NCI-H1417 (cell line): ENCODE measurements around the gene CCPG1.

Source experiments
- DNase-seq, 3 experiments: peaks; one replicate each; lab custom pipeline; 2025; lab: John Stamatoyannopoulos, UW

CCPG1 gene

GRCh38 chr15:55381595-55381994 lies 26.6 kb downstream of the CCPG1 start:
- DNase-seq, result no peak

- DNase-seq, result no peak
Measured at GRCh38 chr15:55379095-55379494, 29.1 kb downstream of the CCPG1 start.

GRCh38 chr15:55372701-55373440 lies 35.3 kb downstream of the CCPG1 start:
- DNase-seq, result peak in 1 of 3 experiments; percentile 26

- no peak for DNase-seq
Measured at GRCh38 chr15:55366981-55367380, 41.2 kb downstream of the CCPG1 start.

- no peak for DNase-seq
Measured at GRCh38 chr15:55362641-55363040, 45.5 kb downstream of the CCPG1 start.

GRCh38 chr15:55361048-55361447 lies 47.1 kb downstream of the CCPG1 start:
- DNase-seq, result no peak

- no peak for DNase-seq
Measured at GRCh38 chr15:55360256-55360655, 47.9 kb downstream of the CCPG1 start.

GRCh38 chr15:55358471-55358870 lies 49.7 kb downstream of the CCPG1 start:
- DNase-seq, result no peak

GRCh38 chr15:55357774-55358173 lies 50.4 kb downstream of the CCPG1 start:
- DNase-seq, result no peak

GRCh38 chr15:55356985-55357585 lies 51.1 kb downstream of the CCPG1 start:
- DNase-seq, result no peak

GRCh38 chr15:55353025-55353424 lies 55.1 kb downstream of the CCPG1 start:
- DNase-seq, result no peak

GRCh38 chr15:55349282-55349681 lies 58.9 kb downstream of the CCPG1 start:
- no peak for DNase-seq

GRCh38 chr15:55348281-55348778 lies 59.8 kb downstream of the CCPG1 start:
- no peak for DNase-seq

GRCh38 chr15:55344206-55344605 lies 64.0 kb downstream of the CCPG1 start:
- no peak for DNase-seq

GRCh38 chr15:55343168-55343567 lies 65.0 kb downstream of the CCPG1 start:
- peak; percentile 23 to 78 (median 39) for DNase-seq

GRCh38 chr15:55337160-55337559 lies 71.0 kb downstream of the CCPG1 start:
- no peak for DNase-seq

- DNase-seq, result no peak
Measured at GRCh38 chr15:55334997-55335396, 73.2 kb downstream of the CCPG1 start.

- no peak for DNase-seq
Measured at GRCh38 chr15:55334371-55334770, 73.8 kb downstream of the CCPG1 start.

GRCh38 chr15:55327387-55327786 lies 80.8 kb downstream of the CCPG1 start:
- no peak for DNase-seq

- DNase-seq, result no peak
Measured at GRCh38 chr15:55322467-55322866, 85.7 kb downstream of the CCPG1 start.

- no peak for DNase-seq
Measured at GRCh38 chr15:55320963-55321362, 87.2 kb downstream of the CCPG1 start.

- no peak for DNase-seq
Measured at GRCh38 chr15:55320238-55320550, 88.0 kb downstream of the CCPG1 start.

GRCh38 chr15:55319537-55320237 lies 88.5 kb downstream of the CCPG1 start:
- DNase-seq, result no peak
